Adrenal gland (tissue), 5 donors: ENCODE data around the gene NEIL3.

Source experiments
- POLR2A ChIP-seq, 2 donors: fragments of 450-650 bp; IDR thresholded peaks; one replicate each; pipeline ENCODE4 v1.6.1; 2017; ENCODE audit warnings: antibody characterized with exemption in 2 of 2, mild to moderate bottlenecking in 2 of 2, moderate library complexity in 1 of 2
- TF ChIP-seq, protein P1 (sequence below), 6 experiments: fragments of 450-650 bp in 4 of 6; fragments of 200-600 bp in 2 of 6; sonication (generic) in 1 of 6; IDR thresholded peaks; 1 replicate in 5 of 6; 2 replicates in 1 of 6; pipeline versions ENCODE4 v1.5.1 to v1.8.0; 2016 to 2021; ENCODE audit warnings: antibody characterized with exemption in 6 of 6, mild to moderate bottlenecking in 2 of 6, moderate library complexity in 1 of 6
- donor health status: DM: no; HTN: no; CAD: no.

DNA sequence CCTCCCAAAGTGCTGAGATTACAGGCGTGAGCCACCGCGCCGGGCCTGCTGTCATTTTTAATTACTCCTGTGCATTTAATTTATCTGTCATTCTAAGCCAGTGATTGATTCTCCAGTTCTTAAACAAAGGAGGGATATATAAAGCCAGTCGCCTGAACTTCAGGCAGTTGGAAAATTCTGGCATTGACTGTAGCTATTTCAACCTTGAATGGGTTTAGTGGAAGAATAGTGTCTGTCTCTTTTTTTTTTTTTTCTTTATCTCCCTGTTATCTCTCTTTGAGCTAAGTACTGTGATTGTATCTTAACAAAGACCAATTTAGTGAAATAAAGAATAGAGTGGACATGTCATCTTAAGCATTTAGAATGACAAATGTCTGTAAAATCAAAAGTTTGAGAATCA lies 11.0 kb downstream of the NEIL3 start:
- TF ChIP-seq, protein P1, sequence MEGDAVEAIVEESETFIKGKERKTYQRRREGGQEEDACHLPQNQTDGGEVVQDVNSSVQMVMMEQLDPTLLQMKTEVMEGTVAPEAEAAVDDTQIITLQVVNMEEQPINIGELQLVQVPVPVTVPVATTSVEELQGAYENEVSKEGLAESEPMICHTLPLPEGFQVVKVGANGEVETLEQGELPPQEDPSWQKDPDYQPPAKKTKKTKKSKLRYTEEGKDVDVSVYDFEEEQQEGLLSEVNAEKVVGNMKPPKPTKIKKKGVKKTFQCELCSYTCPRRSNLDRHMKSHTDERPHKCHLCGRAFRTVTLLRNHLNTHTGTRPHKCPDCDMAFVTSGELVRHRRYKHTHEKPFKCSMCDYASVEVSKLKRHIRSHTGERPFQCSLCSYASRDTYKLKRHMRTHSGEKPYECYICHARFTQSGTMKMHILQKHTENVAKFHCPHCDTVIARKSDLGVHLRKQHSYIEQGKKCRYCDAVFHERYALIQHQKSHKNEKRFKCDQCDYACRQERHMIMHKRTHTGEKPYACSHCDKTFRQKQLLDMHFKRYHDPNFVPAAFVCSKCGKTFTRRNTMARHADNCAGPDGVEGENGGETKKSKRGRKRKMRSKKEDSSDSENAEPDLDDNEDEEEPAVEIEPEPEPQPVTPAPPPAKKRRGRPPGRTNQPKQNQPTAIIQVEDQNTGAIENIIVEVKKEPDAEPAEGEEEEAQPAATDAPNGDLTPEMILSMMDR (IDR thresholded peaks at IDR 0.05) = no peak
- TF ChIP-seq POLR2A (IDR thresholded peaks at IDR 0.05) = no peak
